GM12892 (cell line): Measurements from ENCODE around the gene SCML1.

ENCODE experiments used
- POLR2A ChIP-seq: IDR thresholded peaks from 2 replicates; pipeline ENCODE4 v1.6.1; 2011; ENCODE audit warnings: low read depth, low read length, control low read depth
- POLR2AphosphoS5 ChIP-seq: IDR thresholded peaks from 2 replicates; pipeline ENCODE4 v1.6.1; 2011; ENCODE audit warnings: low read depth, low read length, control low read depth

- TF ChIP-seq POLR2A (no peak), POLR2AphosphoS5 (no peak)
These were observed 65.5 kb downstream of the SCML1 start for GRCh38 chrX:17802756-17803155.
